Omental fat pad (tissue), 4 donors: ENCODE data around the gene SLC35E2B. TPM values are rescaled to one million over a fixed set of nuclear protein-coding genes. Genes with fewer than 3 reads are reported as not detected.

Experiments used
- ATAC-seq: fragments of 150-250 bp; one replicate; pipeline ENCODE4 v1.9.1; 2016; ENCODE audit warnings: mild to moderate bottlenecking, moderate library complexity; ENCODE audit not compliant: low FRiP score
- DNase-seq: peaks from one replicate; pipeline ENCODE4 v3.0.0-alpha.2; 2019; ENCODE audit warnings: low spot score
- CTCF ChIP-seq, 3 donors: fragments of 450-650 bp; IDR thresholded peaks; one replicate each; pipeline ENCODE4 v1.5.1; 2016 to 2017; ENCODE audit warnings: antibody characterized with exemption in 3 of 3, mild to moderate bottlenecking in 3 of 3, moderate library complexity in 2 of 3
- total RNA-seq, 4 donors: library from RNA; depleted of rRNA; stranded (reverse); fragments of >200 nt; gene quantifications; one replicate each; pipeline ENCODE4 v1.1.0, GENCODE V29; 2016

The SLC35E2B gene
- total RNA-seq, 4 donors from 2014 or later, result 22.1 to 52.9 (median 36.0) TPM

- DNase-seq (no peak), ATAC-seq (peak; percentile 53)
- no peak for TF ChIP-seq CTCF (IDR thresholded peaks at IDR 0.05)
These were observed 78.2 kb downstream of the SLC35E2B start for GRCh38 chr1:1614204-1614953.

- DNase-seq (no peak), ATAC-seq (no peak)
- TF ChIP-seq CTCF (IDR thresholded peaks at IDR 0.05), result no peak
These were observed 79.0 kb downstream of the SLC35E2B start for GRCh38 chr1:1613509-1614082.

GRCh38 chr1:1612104-1612400 is 80.5 kb downstream of the SLC35E2B start:
- DNase-seq (no peak), ATAC-seq (no peak)
- no peak for TF ChIP-seq CTCF (IDR thresholded peaks at IDR 0.05)

- DNase-seq, result no peak
- no peak for ATAC-seq
- no peak for TF ChIP-seq CTCF (IDR thresholded peaks at IDR 0.05)
These were observed 81.8 kb downstream of the SLC35E2B start for GRCh38 chr1:1610796-1611195.

GRCh38 chr1:1609822-1610485 is 82.6 kb downstream of the SLC35E2B start:
- TF ChIP-seq CTCF (IDR thresholded peaks at IDR 0.05), result no peak
- ATAC-seq, result no peak
- DNase-seq, result no peak

Other genes starting within 250 kb of the SLC35E2B start
- 1 to 10 TPM in 2 of 4 donors, under 1 TPM in 1, not detected in 1; 0.69 to 3.5 (median 2.4) TPM for gene ATAD3C, start 243.1 kb downstream of the SLC35E2B start, total RNA-seq
- 10 to 100 TPM; 11.0 to 91.6 (median 16.5) TPM for gene ATAD3B, start 221.0 kb downstream of the SLC35E2B start, total RNA-seq
- 10 to 100 TPM; 17.3 to 38.5 (median 20.7) TPM for gene ATAD3A, start 180.6 kb downstream of the SLC35E2B start, total RNA-seq
- 1 to 10 TPM; 2.6 to 3.5 (median 3.1) TPM for gene TMEM240, start 152.2 kb downstream of the SLC35E2B start, total RNA-seq
- gene SSU72, start 117.9 kb downstream of the SLC35E2B start, total RNA-seq, result 100 to 1,000 TPM in 3 of 4 donors, 10 to 100 TPM in 1; 95.7 to 130 (median 107) TPM
- 1 to 10 TPM in 3 of 4 donors, not detected in 1; 1.9 to 2.6 (median 2.2) TPM for gene FNDC10, start 92.7 kb downstream of the SLC35E2B start, total RNA-seq
- gene MIB2, start 77.3 kb downstream of the SLC35E2B start, total RNA-seq, result 10 to 100 TPM; 33.7 to 52.2 (median 40.2) TPM
- gene MMP23B, start 60.6 kb downstream of the SLC35E2B start, total RNA-seq, result 10 to 100 TPM in 3 of 4 donors, 1 to 10 TPM in 1; 9.8 to 61.7 (median 18.5) TPM
- gene CDK11B, start 33.8 kb downstream of the SLC35E2B start, total RNA-seq, result 10 to 100 TPM; 16.3 to 25.3 (median 19.2) TPM
- gene CDK11A, start 31.6 kb upstream of the SLC35E2B start, total RNA-seq, result 10 to 100 TPM; 25.0 to 77.7 (median 39.0) TPM
- gene NADK, start 85.7 kb upstream of the SLC35E2B start, total RNA-seq, result 100 to 1,000 TPM in 3 of 4 donors, 10 to 100 TPM in 1; 97.2 to 136 (median 114) TPM
- 100 to 1,000 TPM; 104 to 175 (median 152) TPM for gene GNB1, start 198.3 kb upstream of the SLC35E2B start, total RNA-seq
- not detected for gene CALML6, start 222.5 kb upstream of the SLC35E2B start, total RNA-seq
- 1 to 10 TPM in 3 of 4 donors, under 1 TPM in 1; 0.74 to 5.7 (median 3.5) TPM for gene TMEM52, start 226.5 kb upstream of the SLC35E2B start, total RNA-seq